ENCODE results near the gene RNMT.

DNA sequence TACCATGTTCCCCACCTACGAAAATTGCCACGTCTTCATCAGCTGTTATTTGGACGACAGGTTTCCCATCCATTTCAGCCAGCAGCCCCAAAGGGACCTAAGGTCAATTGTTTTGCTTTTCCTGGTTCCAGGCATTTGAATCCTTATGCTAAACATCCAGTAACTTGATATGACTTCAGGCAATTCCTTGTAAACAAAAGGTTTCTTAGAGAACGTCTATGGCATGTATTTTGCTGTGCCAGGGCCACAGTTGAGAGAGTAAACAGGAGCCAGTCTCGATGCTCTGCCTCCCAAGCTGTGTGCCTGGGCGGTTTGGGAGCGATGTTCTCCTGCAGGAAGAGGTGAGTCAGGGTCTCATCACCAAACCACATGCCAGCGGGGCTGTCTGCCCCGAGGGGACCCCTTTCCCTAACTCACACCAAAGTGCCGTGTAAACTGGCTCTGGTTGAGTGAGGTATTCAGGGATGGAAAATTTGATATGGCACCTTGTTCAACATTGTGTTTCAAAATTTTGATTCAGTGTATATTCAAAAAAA lies 84.5 kb downstream of the RNMT start:
- no peak for TF ChIP-seq NFYB (CRISPR knock-in tag; conservative IDR thresholded peaks at IDR 0.05; ENCODE audit: low read depth)
- no peak for TF ChIP-seq FOXJ3 (CRISPR knock-in tag; IDR thresholded peaks at IDR 0.05; ENCODE audit: borderline replicate concordance)
- TF ChIP-seq, protein P1, sequence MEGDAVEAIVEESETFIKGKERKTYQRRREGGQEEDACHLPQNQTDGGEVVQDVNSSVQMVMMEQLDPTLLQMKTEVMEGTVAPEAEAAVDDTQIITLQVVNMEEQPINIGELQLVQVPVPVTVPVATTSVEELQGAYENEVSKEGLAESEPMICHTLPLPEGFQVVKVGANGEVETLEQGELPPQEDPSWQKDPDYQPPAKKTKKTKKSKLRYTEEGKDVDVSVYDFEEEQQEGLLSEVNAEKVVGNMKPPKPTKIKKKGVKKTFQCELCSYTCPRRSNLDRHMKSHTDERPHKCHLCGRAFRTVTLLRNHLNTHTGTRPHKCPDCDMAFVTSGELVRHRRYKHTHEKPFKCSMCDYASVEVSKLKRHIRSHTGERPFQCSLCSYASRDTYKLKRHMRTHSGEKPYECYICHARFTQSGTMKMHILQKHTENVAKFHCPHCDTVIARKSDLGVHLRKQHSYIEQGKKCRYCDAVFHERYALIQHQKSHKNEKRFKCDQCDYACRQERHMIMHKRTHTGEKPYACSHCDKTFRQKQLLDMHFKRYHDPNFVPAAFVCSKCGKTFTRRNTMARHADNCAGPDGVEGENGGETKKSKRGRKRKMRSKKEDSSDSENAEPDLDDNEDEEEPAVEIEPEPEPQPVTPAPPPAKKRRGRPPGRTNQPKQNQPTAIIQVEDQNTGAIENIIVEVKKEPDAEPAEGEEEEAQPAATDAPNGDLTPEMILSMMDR (IDR thresholded peaks at IDR 0.05): no peak
- TF ChIP-seq SP1 (CRISPR knock-in tag; conservative IDR thresholded peaks at IDR 0.05): no peak
- no peak for TF ChIP-seq ZNF416 (CRISPR knock-in tag; IDR thresholded peaks at IDR 0.05)
- no peak for TF ChIP-seq STAT6 (CRISPR knock-in tag; conservative IDR thresholded peaks at IDR 0.05; ENCODE audit: low read depth)
- TF ChIP-seq NR1H2 (CRISPR knock-in tag; IDR thresholded peaks at IDR 0.05): no peak
- TF ChIP-seq ZNF423 (CRISPR knock-in tag; IDR thresholded peaks at IDR 0.05): no peak
- no peak for TF ChIP-seq SMAD3 (CRISPR knock-in tag; IDR thresholded peaks at IDR 0.05; ENCODE audit: borderline replicate concordance)
- no peak for TF ChIP-seq ATF2 (CRISPR knock-in tag; IDR thresholded peaks at IDR 0.05; ENCODE audit: borderline replicate concordance, low read depth)
- TF ChIP-seq FOXP4 (CRISPR knock-in tag; IDR thresholded peaks at IDR 0.05): no peak
- TF ChIP-seq, protein P2, sequence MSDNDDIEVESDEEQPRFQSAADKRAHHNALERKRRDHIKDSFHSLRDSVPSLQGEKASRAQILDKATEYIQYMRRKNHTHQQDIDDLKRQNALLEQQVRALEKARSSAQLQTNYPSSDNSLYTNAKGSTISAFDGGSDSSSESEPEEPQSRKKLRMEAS (CRISPR knock-in tag; IDR thresholded peaks at IDR 0.05): no peak

Measured in WTC11 (cell line).